K562 (cell line): ENCODE data around the gene TBC1D32. TPM values are rescaled to one million over a fixed set of nuclear protein-coding genes. Genes with fewer than 3 reads are reported as not detected.

Experiments
- ATAC-seq: fragments of 200-7000 bp; cut with Tn5 transposase; 3 replicates; pipeline ENCODE4 v1.9.1; 2020; ENCODE audit warnings: moderate library complexity
- BruUV-seq: library from RNA; stranded (reverse); fragments of 400-500 nt; replicated peaks from 2 replicates; lab custom pipeline; 2021; lab: Mats Ljungman, UMichigan
- CTCF ChIA-PET: fragments of 300-600 bp; formaldehyde crosslinking; extraction: SDS; loops from one replicate; lab custom pipeline; 2021; ENCODE audit warnings: low intra/inter-chr PET ratio; lab: Yijun Ruan, JAX
- POLR2A ChIA-PET: fragments of 300-600, 350-650 bp; sonication (Branson Sonifier 250); formaldehyde crosslinking; extraction: SDS; loops from one replicate; lab custom pipeline; 2021; ENCODE audit warnings: antibody characterized with exemption, inconsistent platforms; lab: Yijun Ruan, JAX
- DNase-seq, 4 experiments: peaks; one replicate each; pipeline versions ENCODE4 v3.0.0 to v3.0.0-alpha.2; 2011 to 2018; ENCODE audit warnings: low spot score in 3 of 4, mixed read lengths in 3 of 4; ENCODE audit errors: extremely low read depth in 1 of 4
- FAIRE-seq: peaks from 2 replicates; lab custom pipeline; 2011; peaks lifted over from hg19 to GRCh38; lab: Jason Lieb, UNC
- H2AFZ ChIP-seq: 2 replicates; pipeline ENCODE4 v1.6.0; 2011; ENCODE audit warnings: low read depth, low read length, control low read depth, inconsistent platforms
- H3K27ac ChIP-seq: fragments of 200-600 bp; 3 replicates; pipeline ENCODE4 v1.8.0; 2011; ENCODE audit warnings: low read depth, mild to moderate bottlenecking, control low read depth, inconsistent platforms, low read length, moderate library complexity, mixed read lengths; ENCODE audit errors: extremely low read depth
- H3K27me3 ChIP-seq, 2 experiments: fragments of 300-600 bp in 1 of 2; 2 replicates in 1 of 2; 3 replicates in 1 of 2; pipeline versions ENCODE4 v1.6.0 to v1.8.0; 2011; ENCODE audit warnings: inconsistent platforms in 2 of 2, low read length in 2 of 2, mild to moderate bottlenecking in 1 of 2, mixed read lengths in 1 of 2, moderate library complexity in 1 of 2; ENCODE audit not compliant: control insufficient read depth in 2 of 2, insufficient read depth in 2 of 2
- H3K36me3 ChIP-seq: fragments of 300-600 bp; 3 replicates; pipeline ENCODE4 v1.8.0; 2011; ENCODE audit warnings: mild to moderate bottlenecking, low read length, inconsistent platforms; ENCODE audit not compliant: control insufficient read depth, insufficient read depth
- H3K4me1 ChIP-seq, 2 experiments: fragments of 200-600 bp in 1 of 2; replicated peaks in 1 of 2; 2 replicates in 1 of 2; 3 replicates in 1 of 2; pipeline versions ENCODE4 v1.5.1 to v1.8.0; 2011; ENCODE audit warnings: inconsistent platforms in 2 of 2, low read length in 2 of 2, mild to moderate bottlenecking in 1 of 2, mixed read lengths in 1 of 2, moderate library complexity in 1 of 2; ENCODE audit not compliant: control insufficient read depth in 2 of 2, insufficient read depth in 2 of 2
- H3K4me2 ChIP-seq: 2 replicates; pipeline ENCODE4 v1.6.1; 2011; ENCODE audit warnings: low read length, control low read depth, inconsistent platforms, mixed read lengths; ENCODE audit not compliant: insufficient read depth
- H3K4me3 ChIP-seq: fragments of 200-600 bp; sonication (generic), shearing (Covaris generic); 2 replicates; pipeline ENCODE4 v1.5.1; 2016; ENCODE audit warnings: control low read depth, inconsistent platforms
- H3K79me2 ChIP-seq: fragments of 200-600 bp; 3 replicates; pipeline ENCODE4 v1.8.0; 2011; ENCODE audit warnings: low read length, inconsistent platforms; ENCODE audit not compliant: control insufficient read depth, insufficient read depth
- H3K9ac ChIP-seq, 2 experiments: 2 replicates each; pipeline versions ENCODE4 v1.6.0 to v1.6.1; 2011; ENCODE audit warnings: low read depth in 2 of 2, low read length in 2 of 2, control low read depth in 1 of 2, inconsistent platforms in 1 of 2, mild to moderate bottlenecking in 1 of 2, mixed read lengths in 1 of 2; ENCODE audit not compliant: insufficient read depth in 1 of 2
- H3K9me1 ChIP-seq: one replicate; pipeline ENCODE4 v1.6.0; 2011; ENCODE audit warnings: inconsistent platforms, mild to moderate bottlenecking, low read length, moderate library complexity; ENCODE audit not compliant: control insufficient read depth, insufficient read depth
- H3K9me3 ChIP-seq: replicated peaks from 2 replicates; pipeline ENCODE4 v1.5.1; 2011; ENCODE audit warnings: low read depth, low read length, inconsistent platforms; ENCODE audit not compliant: control insufficient read depth, insufficient read depth
- H4K20me1 ChIP-seq: replicated peaks from 2 replicates; pipeline ENCODE4 v1.6.1; 2011; ENCODE audit warnings: low read length, inconsistent platforms, mixed read lengths; ENCODE audit not compliant: control insufficient read depth, insufficient read depth
- C11orf30 ChIP-seq: fragments of 450-650 bp; IDR thresholded peaks from 2 replicates; pipeline ENCODE4 v1.6.1; 2016; ENCODE audit warnings: low read depth, mild to moderate bottlenecking
- CHCHD3 ChIP-seq: fragments of 250-450 bp; sonication (Bioruptor Pico); IDR thresholded peaks from 2 replicates; pipeline ENCODE4 v2.1.2; 2022; ENCODE audit warnings: mild to moderate bottlenecking
- EGR1 ChIP-seq: fragments of 450-650 bp; conservative IDR thresholded peaks from 2 replicates; pipeline ENCODE4 v1.6.1; 2017; ENCODE audit warnings: mild to moderate bottlenecking
- FOXK1 ChIP-seq: sonication (generic); formaldehyde crosslinking; IDR thresholded peaks from 2 replicates; pipeline ENCODE4 v1.8.0; 2022; ENCODE audit warnings: missing genetic modification reagents, mild to moderate bottlenecking, borderline replicate concordance
- MAFG ChIP-seq: fragments of 450-650 bp; conservative IDR thresholded peaks from 2 replicates; pipeline ENCODE4 v1.6.1; 2016; ENCODE audit warnings: missing genetic modification characterization, missing compliant biosample characterization
- SNIP1 ChIP-seq: fragments of 450-650 bp; IDR thresholded peaks from 2 replicates; pipeline ENCODE4 v1.7.1; 2017; ENCODE audit warnings: low read depth, mild to moderate bottlenecking
- SOX6 ChIP-seq: fragments of 450-650 bp; IDR thresholded peaks from 2 replicates; pipeline ENCODE4 v1.6.1; 2014; ENCODE audit warnings: mild to moderate bottlenecking
- TEAD4 ChIP-seq, 2 experiments: sonication (generic) in 1 of 2; formaldehyde crosslinking in 1 of 2; IDR thresholded peaks; 2 replicates each; pipeline versions ENCODE4 v1.6.1 to v1.8.0; 2012 to 2022; ENCODE audit warnings: borderline replicate concordance in 1 of 2, inconsistent platforms in 1 of 2, low read length in 1 of 2, mild to moderate bottlenecking in 1 of 2, missing genetic modification reagents in 1 of 2
- YY1 ChIP-seq, 3 experiments: IDR thresholded peaks; 2 replicates each; pipeline ENCODE4 v1.6.1; 2011; ENCODE audit warnings: low read length in 2 of 3, mild to moderate bottlenecking in 2 of 3, moderate library complexity in 2 of 3, borderline replicate concordance in 1 of 3, control low read depth in 1 of 3, low read depth in 1 of 3; ENCODE audit not compliant: insufficient read depth in 3 of 3, insufficient replicate concordance in 2 of 3, control insufficient read depth in 1 of 3, insufficient read length in 1 of 3; ENCODE audit errors: extremely low read depth in 1 of 3
- ZNF124 ChIP-seq: sonication (generic); formaldehyde crosslinking; IDR thresholded peaks from 2 replicates; pipeline ENCODE4 v1.8.1; 2022; ENCODE audit warnings: missing genetic modification reagents
- ZNF316 ChIP-seq: fragments of 450-650 bp; IDR thresholded peaks from 2 replicates; pipeline ENCODE4 v1.6.1; 2016
- ZNF668 ChIP-seq: fragments of 250-450 bp; sonication (Bioruptor Pico); IDR thresholded peaks from 2 replicates; pipeline ENCODE4 v1.8.0; 2022; ENCODE audit warnings: mild to moderate bottlenecking, inconsistent platforms
- ZNF717 ChIP-seq: fragments of 250-450 bp; sonication (Bioruptor Pico); IDR thresholded peaks from 2 replicates; pipeline ENCODE4 v1.5.0; 2021
- WGBS: fragments of 100-300 bp; shearing (Covaris generic); methylation state at CpG from one replicate; pipeline ENCODE4 v1.1.6; 2016; ENCODE audit warnings: low coverage, mixed read lengths; ENCODE audit not compliant: insufficient coverage; ENCODE audit errors: missing lambda C conversion rate; 5-methylcytosine and 5-hydroxymethylcytosine counted together
- in situ Hi-C: fragments of 300-500 bp; cut with MboI; formaldehyde crosslinking; loops from 4 replicates; pipeline ENCODE4 v1.15.0; 2018; ENCODE audit warnings: inconsistent platforms, mixed read lengths
- intact Hi-C: fragments of 100-400 bp; cut with micrococcal nuclease; formaldehyde crosslinking; loops from 2 replicates; pipeline ENCODE4 v1.14.2; 2022
- polyA plus RNA-seq, 8 experiments: library from polyadenylated mRNA; depleted of rRNA in 4 of 8; stranded (reverse) in 5 of 8; unstranded in 3 of 8; fragments of >200 nt; fragmentation: Nextera tagmentation in 2 of 8; fragmentation: Illumina TruSeq in 1 of 8; extraction: Ambion mirVana in 2 of 8; extraction: Trizol in 1 of 8; gene quantifications; 2 replicates each; pipeline versions ENCODE4 v1.2.1 to v1.2.3, GENCODE V29; 2011 to 2014; ENCODE audit warnings: inconsistent platforms in 1 of 8, missing spikeins in 1 of 8
- total RNA-seq, 7 experiments: library from RNA; depleted of rRNA in 6 of 7; stranded (reverse); fragments of >200 nt in 6 of 7; fragmentation: Illumina TruSeq in 2 of 7; extraction: Trizol in 2 of 7; gene quantifications; 2 replicates each; pipeline versions ENCODE4 v1.2.1 to v1.2.3, GENCODE V29; 2011 to 2021; ENCODE audit warnings: low replicate concordance in 1 of 7
- TF ChIP-seq, protein P1 (sequence below), 2 experiments: IDR thresholded peaks; 2 replicates each; pipeline ENCODE4 v1.6.1; 2011; ENCODE audit warnings: borderline replicate concordance in 1 of 2, control low read depth in 1 of 2, low read depth in 1 of 2, low read length in 1 of 2, mild to moderate bottlenecking in 1 of 2, mixed read lengths in 1 of 2, moderate library complexity in 1 of 2; ENCODE audit not compliant: insufficient read depth in 1 of 2, insufficient read length in 1 of 2, poor library complexity in 1 of 2, severe bottlenecking in 1 of 2; ENCODE audit errors: extremely low read depth in 1 of 2
- TF ChIP-seq, protein P2 (sequence below), 2 experiments: IDR thresholded peaks in 1 of 2; conservative IDR thresholded peaks in 1 of 2; 2 replicates each; pipeline ENCODE4 v1.6.1; 2016; ENCODE audit warnings: low read depth in 2 of 2, mild to moderate bottlenecking in 1 of 2, missing compliant biosample characterization in 1 of 2, missing genetic modification characterization in 1 of 2, moderate library complexity in 1 of 2
- TF ChIP-seq, protein P3 (sequence below): fragments of 250-450 bp; sonication (Bioruptor Pico); IDR thresholded peaks from 2 replicates; pipeline ENCODE4 v1.8.0; 2021; ENCODE audit warnings: borderline replicate concordance, mild to moderate bottlenecking, moderate library complexity; ENCODE audit not compliant: poor library complexity, severe bottlenecking

TBC1D32 gene
- total and polyA plus RNA-seq, 9 of the 15 experiments (the other 6 are each of a cell fraction or from before 2014, with no cell fraction given): 2.5 to 9.6 (median 3.9) TPM

DNA sequence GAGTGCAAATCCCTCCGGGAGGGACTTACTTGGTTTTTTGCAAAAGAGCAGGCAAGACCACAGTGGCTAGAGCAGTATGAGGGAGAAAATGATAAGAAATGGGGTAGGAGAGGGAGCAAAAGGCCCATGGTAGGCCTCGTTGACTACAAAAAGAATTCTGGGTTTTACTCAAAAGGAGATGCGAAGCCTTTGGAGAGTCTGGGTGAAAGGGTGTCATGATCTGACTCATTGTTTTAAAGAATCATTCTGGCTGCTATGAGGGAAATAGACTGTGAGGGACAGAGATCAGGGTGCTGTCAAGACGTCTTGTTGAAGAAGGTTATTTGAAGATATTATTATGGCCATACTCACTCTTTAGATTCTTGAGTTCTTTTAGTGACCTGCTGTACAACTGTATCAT lies 13.0 kb downstream of the TBC1D32 start (continued):
- no peak for TF ChIP-seq TEAD4 (IDR thresholded peaks at IDR 0.05; ENCODE audit: low read length)
- no peak for TF ChIP-seq TEAD4 (CRISPR knock-in tag; IDR thresholded peaks at IDR 0.05; ENCODE audit: borderline replicate concordance)
- no peak for TF ChIP-seq C11orf30
- TF ChIP-seq, all 486 proteins: peak for 0

DNA sequence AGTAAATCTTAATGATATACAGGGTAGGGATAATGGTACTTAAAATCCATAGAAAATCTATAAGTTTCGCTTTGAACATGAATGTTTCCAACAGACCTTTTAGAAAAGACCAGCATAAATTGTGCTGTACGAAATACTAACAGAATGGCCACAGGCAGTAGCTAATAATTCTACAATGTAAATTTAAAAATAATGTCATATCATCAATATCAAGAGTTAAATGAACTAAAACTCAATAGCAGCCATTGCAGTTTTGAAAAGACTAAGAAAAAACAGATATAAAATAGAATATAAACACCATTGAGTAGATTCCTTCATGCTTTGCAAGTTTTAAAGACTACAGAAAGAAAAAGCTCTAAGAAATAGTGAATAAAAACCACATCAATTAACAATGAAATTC lies 14.7 kb downstream of the TBC1D32 start:
- no peaks in the 10 kb centered on the region for H3K9me3 ChIP-seq
- no peaks in the 10 kb centered on the region for H3K79me2 ChIP-seq
- no TSS peak for BruUV-seq
- no peak overlapping the region for H3K4me2 ChIP-seq
- POLR2A ChIA-PET: interaction anchor here (0.7 to 1.1 kb wide), 2 partner anchors 11 to 1523 kb away, joined by 3 read pairs; no protein-coding TSS in a partner anchor
- in situ Hi-C loops: no loop called here
- 31% methylated on average over 2 of the region's 2 CpGs for WGBS
- intact Hi-C loops: loop anchor here (5.0 to 10.0 kb wide), 2 partner anchors 83 to 1055 kb away; no protein-coding TSS in a partner anchor
- no peaks in the 10 kb centered on the region for H3K9me1 ChIP-seq
- no peak for FAIRE-seq
- H3K36me3 ChIP-seq: peaks cover 8% of the 10 kb centered on the region; the same call in 2 of the 3 replicates
- no peak overlapping the region for H3K27ac ChIP-seq
- CTCF ChIA-PET: interaction anchor here (0.6 kb wide), 1 partner anchor 14 kb away, joined by 3 read pairs; no protein-coding TSS in a partner anchor
- DNase-seq: no peak
- no peak overlapping the region for H3K9ac ChIP-seq
- H3K4me1 ChIP-seq: no peaks in the 10 kb centered on the region
- H3K4me3 ChIP-seq: no peak overlapping the region
- ATAC-seq: no peak
- no peaks in the 10 kb centered on the region for H4K20me1 ChIP-seq
- H3K27me3 ChIP-seq: no peaks in the 10 kb centered on the region
- no peak overlapping the region for H2AFZ ChIP-seq
- TF ChIP-seq, protein P1, sequence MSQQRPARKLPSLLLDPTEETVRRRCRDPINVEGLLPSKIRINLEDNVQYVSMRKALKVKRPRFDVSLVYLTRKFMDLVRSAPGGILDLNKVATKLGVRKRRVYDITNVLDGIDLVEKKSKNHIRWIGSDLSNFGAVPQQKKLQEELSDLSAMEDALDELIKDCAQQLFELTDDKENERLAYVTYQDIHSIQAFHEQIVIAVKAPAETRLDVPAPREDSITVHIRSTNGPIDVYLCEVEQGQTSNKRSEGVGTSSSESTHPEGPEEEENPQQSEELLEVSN (IDR thresholded peaks at IDR 0.05; ENCODE audit: borderline replicate concordance in 1 of 2, extremely low read depth in 1 of 2, insufficient read depth in 1 of 2, insufficient read length in 1 of 2, low read depth in 1 of 2, low read length in 1 of 2, poor library complexity in 1 of 2, severe bottlenecking in 1 of 2): no peak
- TF ChIP-seq ZNF124 (CRISPR knock-in tag) (no peak), MAFG (tag) (peak; percentile 57), SNIP1 (no peak), SOX6 (no peak), YY1 (IDR thresholded peaks at IDR 0.05; ENCODE audit: borderline replicate concordance in 1 of 3, control insufficient read depth in 1 of 3, extremely low read depth in 1 of 3, insufficient read depth in 3 of 3, insufficient read length in 1 of 3, insufficient replicate concordance in 2 of 3, low read depth in 1 of 3, low read length in 2 of 3) (no peak), ZNF668 (no peak), EGR1 (no peak), FOXK1 (CRISPR knock-in tag) (no peak), ZNF717 (CRISPR knock-in tag) (no peak), ZNF316 (peak; percentile 87), C11orf30 (peak; percentile 72), CHCHD3 (CRISPR knock-in tag) (no peak)
- TF ChIP-seq, protein P2, sequence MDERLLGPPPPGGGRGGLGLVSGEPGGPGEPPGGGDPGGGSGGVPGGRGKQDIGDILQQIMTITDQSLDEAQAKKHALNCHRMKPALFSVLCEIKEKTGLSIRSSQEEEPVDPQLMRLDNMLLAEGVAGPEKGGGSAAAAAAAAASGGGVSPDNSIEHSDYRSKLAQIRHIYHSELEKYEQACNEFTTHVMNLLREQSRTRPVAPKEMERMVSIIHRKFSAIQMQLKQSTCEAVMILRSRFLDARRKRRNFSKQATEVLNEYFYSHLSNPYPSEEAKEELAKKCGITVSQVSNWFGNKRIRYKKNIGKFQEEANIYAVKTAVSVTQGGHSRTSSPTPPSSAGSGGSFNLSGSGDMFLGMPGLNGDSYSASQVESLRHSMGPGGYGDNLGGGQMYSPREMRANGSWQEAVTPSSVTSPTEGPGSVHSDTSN (CRISPR knock-in tag; IDR thresholded peaks at IDR 0.05; ENCODE audit: low read depth): no peak
- TF ChIP-seq, protein P2 (tag; conservative IDR thresholded peaks at IDR 0.05; ENCODE audit: low read depth): no peak
- TF ChIP-seq, protein P3, sequence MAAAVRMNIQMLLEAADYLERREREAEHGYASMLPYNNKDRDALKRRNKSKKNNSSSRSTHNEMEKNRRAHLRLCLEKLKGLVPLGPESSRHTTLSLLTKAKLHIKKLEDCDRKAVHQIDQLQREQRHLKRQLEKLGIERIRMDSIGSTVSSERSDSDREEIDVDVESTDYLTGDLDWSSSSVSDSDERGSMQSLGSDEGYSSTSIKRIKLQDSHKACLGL: no peak
